Colonic mucosa (tissue), 4 donors: ENCODE data around the gene PPP1R14C. TPM values are rescaled to one million over a fixed set of nuclear protein-coding genes. Genes with fewer than 3 reads are reported as not detected.

Source experiments
- DNase-seq: peaks from one replicate; pipeline ENCODE4 v3.0.0-alpha.2; 2020
- H3K27ac ChIP-seq: fragments of 200-600 bp; one replicate; pipeline ENCODE4 v1.8.0; 2021
- H3K27me3 ChIP-seq: fragments of 200-600 bp; one replicate; pipeline ENCODE4 v1.8.0; 2021
- H3K36me3 ChIP-seq: fragments of 200-600 bp; one replicate; pipeline ENCODE4 v1.8.0; 2021
- H3K4me1 ChIP-seq: fragments of 200-600 bp; one replicate; pipeline ENCODE4 v1.8.0; 2021; ENCODE audit warnings: mild to moderate bottlenecking
- H3K4me3 ChIP-seq: fragments of 200-600 bp; one replicate; pipeline ENCODE4 v1.8.0; 2021
- H3K9ac ChIP-seq, 2 donors: one replicate each; pipeline ENCODE4 v1.7.0; 2013; ENCODE audit warnings: control low read depth in 2 of 2, low read depth in 2 of 2, low read length in 2 of 2
- H3K9me3 ChIP-seq: fragments of 200-600 bp; one replicate; pipeline ENCODE4 v1.8.0; 2021
- CTCF ChIP-seq: fragments of 200-600 bp; IDR thresholded peaks from one replicate; pipeline ENCODE4 v1.8.0; 2022; ENCODE audit warnings: antibody characterized with exemption, mild to moderate bottlenecking
- intact Hi-C: fragments of 100-400 bp; cut with DNase I; formaldehyde crosslinking; loops from one replicate; pipeline ENCODE4 v1.14.1; 2022
- total RNA-seq, 2 donors: library from RNA; stranded (reverse); fragmentation: NEBNext Ultra II Directional in 1 of 2; extraction: Animal tissue kit (Norgen Biotek cat#: 25700) in 1 of 2; gene quantifications; one replicate each; pipeline ENCODE4 v1.2.1, GENCODE V29; 2021
- donor health status: healthy.
- donor health status: DM: no; HTN: no; CAD: no.
- donor health status: DM: no; HTN: no; CAD: no.

PPP1R14C gene
- total RNA-seq, 2 donors from 2014 or later = 23.7 to 27.3 TPM

- peak overlapping the region in 1 of 2 donors; percentile 12 for H3K9ac ChIP-seq
These were observed 4.2 kb upstream of the PPP1R14C start for GRCh38 chr6:150138638-150139037.

GRCh38 chr6:150139533-150139932 is 3.3 kb upstream of the PPP1R14C start:
- Histone ChIP-seq H3K9ac (no peak overlapping the region), H3K27me3 (peaks cover 12% of the 10 kb centered on the region), H3K4me3 (no peak overlapping the region), H3K27ac (no peak overlapping the region), H3K4me1 (peaks cover 4% of the 10 kb centered on the region), H3K9me3 (no peaks in the 10 kb centered on the region), H3K36me3 (no peaks in the 10 kb centered on the region)
- intact Hi-C loops = no loop called here
- DNase-seq = no peak
- no peak for TF ChIP-seq CTCF

More at GRCh38 chr6:150138638-150139037, 4.2 kb upstream of the PPP1R14C start:
- Histone ChIP-seq H3K27ac (peak overlapping the region; percentile 57), H3K9me3 (no peaks in the 10 kb centered on the region), H3K36me3 (no peaks in the 10 kb centered on the region), H3K4me1 (peaks cover 4% of the 10 kb centered on the region), H3K27me3 (peaks cover 7% of the 10 kb centered on the region), H3K4me3 (no peak overlapping the region)
- no peak for TF ChIP-seq CTCF
- DNase-seq = no peak
- intact Hi-C loops = no loop called here

GRCh38 chr6:150140236-150140969 is 2.4 kb upstream of the PPP1R14C start:
- H3K9me3 ChIP-seq = no peaks in the 10 kb centered on the region
- no peak for DNase-seq
- intact Hi-C loops = no loop called here
- no peak for TF ChIP-seq CTCF
- H3K27ac ChIP-seq = no peak overlapping the region
- no peak overlapping the region for H3K4me3 ChIP-seq
- H3K4me1 ChIP-seq = peaks cover 4% of the 10 kb centered on the region
- H3K27me3 ChIP-seq = peaks cover 12% of the 10 kb centered on the region
- H3K9ac ChIP-seq = no peak overlapping the region
- H3K36me3 ChIP-seq = no peaks in the 10 kb centered on the region

GRCh38 chr6:150142097-150142669 is 661 bp upstream of the PPP1R14C start:
- Histone ChIP-seq H3K9me3 (no peaks in the 10 kb centered on the region), H3K4me1 (peaks cover 4% of the 10 kb centered on the region), H3K27ac (no peak overlapping the region), H3K9ac (peak overlapping the region in 1 of 2 donors; percentile 42), H3K4me3 (peak overlapping the region; percentile 55), H3K36me3 (no peaks in the 10 kb centered on the region), H3K27me3 (peaks cover 12% of the 10 kb centered on the region)
- TF ChIP-seq CTCF = no peak
- intact Hi-C loops = no loop called here
- peak; percentile 62 for DNase-seq

- Histone ChIP-seq H3K4me3 (peak overlapping the region; percentile 55), H3K27me3 (peaks cover 12% of the 10 kb centered on the region), H3K36me3 (no peaks in the 10 kb centered on the region), H3K27ac (peak overlapping the region; percentile 29), H3K9me3 (no peaks in the 10 kb centered on the region), H3K4me1 (no peaks in the 10 kb centered on the region), H3K9ac (peak overlapping the region; percentile 56 to 81)
- DNase-seq = no peak
- intact Hi-C loops = no loop called here
- TF ChIP-seq CTCF = no peak
These were observed 861 bp downstream of the PPP1R14C start for GRCh38 chr6:150143516-150144293.
